Measurements from ENCODE around the gene FOSL2.

DNA sequence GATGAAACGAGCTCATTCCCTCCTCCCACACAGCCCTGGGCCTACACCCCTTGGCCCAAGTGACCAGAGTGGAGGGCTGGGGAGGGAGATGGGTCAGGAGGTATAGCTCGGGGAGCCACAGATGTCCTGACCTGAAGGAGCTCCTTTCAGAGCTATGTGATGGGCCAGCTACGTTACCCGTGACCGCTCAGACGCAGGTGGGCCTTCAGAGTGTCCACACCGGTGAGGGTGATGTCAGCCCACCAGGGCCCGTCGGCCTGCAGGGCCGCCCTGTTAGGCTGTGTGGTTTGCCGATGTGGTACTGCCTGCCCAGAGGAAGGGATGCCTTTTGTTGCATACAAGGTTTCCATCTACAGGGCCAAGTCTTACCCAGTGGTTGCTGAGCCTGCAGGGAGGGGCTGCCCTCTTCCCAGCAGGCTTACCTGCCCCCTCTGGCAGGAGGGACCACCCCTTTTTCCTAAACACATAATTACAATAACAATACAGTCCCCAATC, 41.8 kb upstream of the FOSL2 start:
- TF ChIP-seq, protein P1, sequence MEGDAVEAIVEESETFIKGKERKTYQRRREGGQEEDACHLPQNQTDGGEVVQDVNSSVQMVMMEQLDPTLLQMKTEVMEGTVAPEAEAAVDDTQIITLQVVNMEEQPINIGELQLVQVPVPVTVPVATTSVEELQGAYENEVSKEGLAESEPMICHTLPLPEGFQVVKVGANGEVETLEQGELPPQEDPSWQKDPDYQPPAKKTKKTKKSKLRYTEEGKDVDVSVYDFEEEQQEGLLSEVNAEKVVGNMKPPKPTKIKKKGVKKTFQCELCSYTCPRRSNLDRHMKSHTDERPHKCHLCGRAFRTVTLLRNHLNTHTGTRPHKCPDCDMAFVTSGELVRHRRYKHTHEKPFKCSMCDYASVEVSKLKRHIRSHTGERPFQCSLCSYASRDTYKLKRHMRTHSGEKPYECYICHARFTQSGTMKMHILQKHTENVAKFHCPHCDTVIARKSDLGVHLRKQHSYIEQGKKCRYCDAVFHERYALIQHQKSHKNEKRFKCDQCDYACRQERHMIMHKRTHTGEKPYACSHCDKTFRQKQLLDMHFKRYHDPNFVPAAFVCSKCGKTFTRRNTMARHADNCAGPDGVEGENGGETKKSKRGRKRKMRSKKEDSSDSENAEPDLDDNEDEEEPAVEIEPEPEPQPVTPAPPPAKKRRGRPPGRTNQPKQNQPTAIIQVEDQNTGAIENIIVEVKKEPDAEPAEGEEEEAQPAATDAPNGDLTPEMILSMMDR (IDR thresholded peaks at IDR 0.05; ENCODE audit: low read length): no peak
- TF ChIP-seq EZH2 (IDR thresholded peaks at IDR 0.05; ENCODE audit: borderline replicate concordance, low read length): no peak
